GM18499 (cell line): ENCODE data around the gene UQCRH.
"Not testable (repeated sequence)": the region's sequence is repeated elsewhere in the genome, so short reads cannot be mapped to it uniquely, and the experiment has no call there.

Experiments used
- ATAC-seq: cut with Tn5 transposase; IDR thresholded peaks from one replicate; pipeline ENCODE4 v1.9.1; 2021; ENCODE audit warnings: moderate number of reproducible peaks; ENCODE audit not compliant: insufficient read depth, unreplicated experiment

UQCRH gene

DNA sequence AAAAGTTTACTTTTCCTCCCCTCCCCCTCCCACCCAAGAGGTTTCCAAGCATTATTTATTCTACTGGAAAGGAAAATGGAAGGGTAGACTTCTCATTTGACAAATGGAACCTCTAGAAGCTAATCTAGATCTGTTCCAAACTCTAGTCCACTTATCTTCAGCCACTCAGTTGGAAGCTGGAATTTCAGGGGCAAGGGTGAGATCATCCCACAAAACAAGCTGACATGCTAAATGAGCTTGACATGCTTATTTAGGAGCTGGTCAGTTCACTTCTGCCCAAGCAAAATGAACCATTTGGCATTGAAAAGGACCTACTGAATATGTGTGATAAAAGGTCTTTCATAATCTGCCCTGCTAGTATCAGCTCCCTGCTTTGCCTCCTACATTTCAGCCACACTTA is 5.1 kb upstream of the UQCRH start:
- ATAC-seq: no peak

DNA sequence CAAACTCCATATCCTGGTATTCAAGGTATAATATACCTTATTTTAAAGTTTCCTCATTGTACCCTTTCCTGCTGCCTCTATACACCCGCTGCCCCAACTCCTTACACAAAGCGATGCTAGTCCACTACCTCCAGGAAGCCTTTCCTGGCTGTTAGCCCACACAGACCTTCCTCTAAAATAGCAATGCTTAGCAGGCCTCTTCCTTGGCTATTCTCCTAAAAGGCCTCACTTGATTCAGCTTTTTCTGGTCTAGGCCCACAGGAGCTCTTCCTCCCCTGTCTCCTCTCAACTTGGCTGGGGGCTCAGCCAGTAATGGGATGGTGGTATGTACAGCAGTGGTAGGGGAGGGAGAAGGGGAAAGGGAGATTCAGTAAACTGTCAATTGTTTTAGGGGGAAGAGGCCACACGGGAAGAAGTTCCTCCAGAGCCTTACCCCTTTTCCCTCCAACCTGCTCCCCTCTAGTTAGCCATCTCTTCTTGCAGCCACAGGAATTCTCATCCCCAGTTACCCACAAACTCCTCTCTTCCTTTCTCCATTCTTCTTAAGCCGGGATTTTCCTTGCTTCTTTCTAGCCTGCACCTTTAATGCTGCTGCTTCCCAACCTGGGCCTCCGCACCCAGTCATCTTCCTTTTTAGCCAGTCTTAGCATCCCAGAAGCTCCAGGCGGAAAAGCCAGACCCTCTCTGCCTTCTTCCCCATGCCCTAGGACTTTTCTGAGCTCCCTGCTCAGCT is 2.7 kb upstream of the UQCRH start:
- no peak for ATAC-seq

DNA sequence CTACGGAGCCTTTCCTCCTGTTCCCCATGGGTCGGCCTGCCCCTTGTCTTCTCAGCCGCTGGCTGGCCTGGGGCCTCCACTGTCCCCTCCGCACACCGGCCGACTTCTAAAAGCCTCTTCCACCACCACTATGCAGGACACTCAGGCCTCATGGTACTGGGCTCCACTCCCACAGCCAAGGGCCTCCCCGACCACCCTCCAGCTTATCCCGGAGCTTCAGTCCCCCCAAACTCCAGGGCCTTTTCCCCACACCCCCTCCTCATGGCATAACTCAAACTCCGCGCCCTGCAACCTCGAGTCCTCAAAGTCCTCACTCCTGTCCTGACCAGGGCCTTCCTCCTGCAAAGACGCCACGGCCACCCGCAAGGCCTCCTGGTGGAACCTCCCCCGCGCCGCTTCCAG is 2.1 kb upstream of the UQCRH start:
- ATAC-seq: no peak

DNA sequence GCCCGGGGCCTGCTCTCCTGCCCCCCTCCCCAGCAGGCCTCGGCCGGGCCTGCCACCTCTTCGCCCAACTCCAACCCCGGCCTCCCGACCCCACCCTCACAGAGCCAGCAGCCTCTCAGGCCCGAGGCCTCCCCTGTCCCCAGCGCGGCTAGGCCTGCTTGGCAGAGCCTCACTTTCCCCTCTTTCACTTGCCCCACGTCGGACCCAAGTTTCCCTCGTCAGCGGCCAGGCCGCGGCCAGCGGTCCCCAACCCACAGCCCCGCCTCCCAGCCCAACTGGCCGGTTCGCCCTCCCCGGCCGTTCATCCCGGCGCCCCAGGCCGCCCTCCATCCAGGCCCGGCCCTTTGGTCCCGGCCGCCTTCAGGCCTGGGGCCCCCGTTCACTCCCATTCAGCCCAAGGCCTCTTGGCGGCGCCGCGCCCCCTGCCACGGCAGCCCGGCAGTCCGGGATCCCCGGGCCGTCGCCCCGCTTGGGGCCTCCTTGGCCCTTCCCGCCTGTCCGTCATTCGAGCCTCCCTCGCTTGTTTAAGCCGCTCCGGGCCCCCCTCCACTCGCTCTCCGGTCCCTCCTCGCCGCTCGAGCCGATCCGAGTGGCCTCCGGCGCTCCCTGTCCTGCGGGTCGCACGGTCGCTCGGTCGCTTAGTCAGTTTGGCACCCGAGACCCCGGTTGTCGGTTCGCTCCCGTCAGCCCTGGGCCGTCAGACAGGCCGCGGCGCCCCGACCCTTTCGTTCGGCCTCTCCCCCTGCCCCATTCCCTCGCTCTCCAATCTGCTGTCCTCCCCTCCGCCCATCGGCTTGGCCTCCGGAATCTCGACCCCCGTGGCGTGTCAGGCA is 1.5 kb upstream of the UQCRH start:
- ATAC-seq: no peak

DNA sequence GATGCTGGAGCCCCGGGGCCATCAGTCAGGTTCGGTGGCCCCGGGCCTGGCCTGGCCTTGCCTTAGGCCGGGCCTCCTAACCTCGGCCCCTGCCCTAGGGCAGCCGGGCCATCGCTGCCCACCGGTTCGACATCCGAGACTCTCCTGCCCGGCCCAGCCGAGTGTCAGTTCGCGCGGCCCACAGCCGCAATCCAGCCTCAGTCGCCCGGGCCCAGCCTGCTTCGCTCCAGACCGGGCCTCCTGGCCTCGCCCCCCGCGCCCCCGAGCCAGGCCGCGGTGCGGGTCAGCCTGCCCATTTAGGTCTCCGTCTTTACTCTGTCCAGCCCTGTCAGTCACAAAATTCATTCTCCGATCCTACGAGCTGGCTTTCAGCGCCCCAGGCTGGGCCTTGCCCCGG is 859 bp upstream of the UQCRH start:
- ATAC-seq: no peak

DNA sequence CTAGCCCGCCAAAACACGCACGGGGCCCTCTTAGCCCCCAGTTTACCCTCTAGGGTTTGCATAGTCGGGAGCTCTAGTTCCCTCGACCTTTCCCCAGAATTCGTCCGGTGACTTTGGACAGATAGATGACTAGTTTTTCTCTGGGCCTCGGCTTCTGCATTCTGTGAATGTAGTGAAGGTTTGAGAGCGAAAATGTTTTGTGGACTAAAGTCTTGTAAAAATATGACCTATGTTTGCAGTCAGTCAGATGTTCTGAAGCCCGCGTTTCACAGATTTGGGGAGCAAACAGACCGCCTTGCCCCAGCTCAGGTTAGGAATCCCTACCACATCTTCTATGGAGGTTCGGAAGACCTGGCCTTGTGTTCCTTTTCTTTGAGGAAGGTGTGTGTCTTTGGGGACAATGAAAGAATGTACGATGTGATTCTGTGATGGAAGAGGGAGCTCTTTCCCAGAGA is 401 bp downstream of the UQCRH start:
- ATAC-seq: no peak

DNA sequence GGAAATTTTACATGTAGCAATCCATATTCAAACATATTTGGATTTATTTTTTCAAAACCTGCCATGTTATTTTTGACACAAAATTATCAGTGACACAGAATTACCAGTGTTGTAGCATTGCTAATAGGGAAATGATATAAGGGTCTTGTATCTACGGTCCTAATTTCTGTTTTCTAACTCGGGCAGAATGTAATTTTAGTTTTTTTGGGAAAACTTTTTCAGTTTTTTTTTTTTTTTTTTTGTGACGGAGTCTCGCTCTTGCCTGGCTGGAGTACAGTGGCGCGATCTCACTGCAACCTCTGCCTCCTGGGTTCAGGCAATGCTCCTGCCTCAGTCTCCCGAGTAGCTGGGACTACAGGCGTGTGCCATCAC is 2.6 kb downstream of the UQCRH start:
- no peak for ATAC-seq

DNA sequence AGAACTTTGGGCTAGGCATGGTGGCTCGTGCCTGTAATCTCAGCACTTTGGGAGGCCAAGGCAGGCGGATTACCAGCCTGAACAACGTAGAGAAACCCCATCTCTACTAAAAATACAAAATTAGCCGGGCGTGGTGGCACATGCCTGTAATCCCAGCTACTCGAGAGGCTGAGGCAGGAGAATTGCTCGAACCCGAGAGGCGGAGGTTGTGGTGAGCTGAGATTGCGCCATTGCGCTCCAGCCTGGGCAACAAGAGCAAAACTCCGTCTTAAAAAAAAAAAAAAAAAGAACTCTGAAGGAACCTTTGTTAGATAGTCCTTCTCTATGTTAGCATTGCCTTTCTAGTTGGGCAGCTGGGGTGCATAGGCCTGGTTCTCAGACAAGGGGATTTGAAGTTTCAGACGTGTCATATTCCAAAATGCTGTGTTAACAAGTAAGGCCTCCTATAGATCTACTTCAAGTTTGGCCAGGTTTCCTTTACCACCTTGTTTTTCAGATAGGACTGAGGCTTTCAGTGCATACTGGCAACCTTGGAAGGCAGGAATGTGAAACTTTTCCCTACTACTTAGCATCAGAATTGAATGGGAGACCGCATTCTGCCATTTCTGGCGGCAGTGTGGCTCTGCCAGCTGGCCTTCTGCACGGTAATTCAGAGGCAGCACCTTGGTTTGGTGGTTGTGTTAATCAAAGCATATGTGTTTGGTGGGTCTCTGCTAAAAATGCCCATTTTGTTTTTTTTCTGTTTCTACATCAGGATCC is 6.1 kb downstream of the UQCRH start:
- ATAC-seq: no peak

DNA sequence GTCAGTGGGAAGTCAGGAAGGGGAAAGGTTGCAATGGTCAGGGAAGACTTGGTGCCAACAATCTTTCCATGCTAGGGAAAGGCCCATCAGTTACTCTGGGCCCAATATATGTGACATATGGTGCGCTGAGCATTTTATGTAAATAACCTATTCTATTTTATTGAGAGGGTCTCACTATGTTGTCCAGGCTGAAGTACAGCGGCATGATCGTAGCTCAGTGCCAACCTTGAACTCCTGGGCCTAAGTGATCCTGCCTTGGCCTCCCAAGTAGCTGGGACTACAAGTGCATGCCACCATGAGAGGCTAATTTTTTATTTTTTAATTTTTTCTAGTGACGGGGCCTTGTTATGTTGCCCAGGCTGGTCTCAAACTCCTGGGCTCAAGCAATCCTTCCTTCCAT is 6.8 kb downstream of the UQCRH start:
- no peak for ATAC-seq

DNA sequence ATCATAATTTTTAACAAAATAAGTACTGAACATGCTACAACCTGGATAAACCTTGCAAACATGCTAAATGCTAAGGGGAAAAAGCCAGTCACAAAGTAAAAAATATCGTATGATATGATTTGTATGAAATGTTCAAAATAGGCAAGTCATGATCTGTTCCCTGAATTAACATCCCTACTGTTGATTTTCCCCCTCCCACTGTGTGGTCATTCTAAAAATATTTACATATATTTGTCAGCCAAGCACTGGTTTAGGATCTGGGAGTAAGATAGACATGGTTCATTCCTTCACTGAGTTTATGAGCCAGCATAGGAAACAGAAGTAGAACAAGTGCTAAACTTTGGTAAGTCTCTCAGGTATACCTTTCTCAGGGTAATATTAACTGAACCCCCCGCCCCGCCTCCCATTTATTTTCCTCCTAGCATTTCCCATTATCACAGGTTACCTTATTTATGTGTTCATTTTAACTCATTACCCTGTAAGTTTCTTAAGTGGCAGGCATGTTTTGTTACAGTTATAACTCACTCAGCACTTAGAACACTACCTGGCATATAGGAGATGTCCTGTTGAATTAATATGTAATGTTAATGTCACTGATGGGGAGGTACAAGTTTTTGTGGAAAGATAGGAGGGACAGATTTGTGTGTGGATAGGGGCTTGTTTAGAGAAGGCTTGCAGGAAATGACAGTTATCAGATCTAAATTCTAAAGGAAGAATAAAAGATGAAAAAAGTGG is 12.3 kb downstream of the UQCRH start:
- no peak for ATAC-seq

DNA sequence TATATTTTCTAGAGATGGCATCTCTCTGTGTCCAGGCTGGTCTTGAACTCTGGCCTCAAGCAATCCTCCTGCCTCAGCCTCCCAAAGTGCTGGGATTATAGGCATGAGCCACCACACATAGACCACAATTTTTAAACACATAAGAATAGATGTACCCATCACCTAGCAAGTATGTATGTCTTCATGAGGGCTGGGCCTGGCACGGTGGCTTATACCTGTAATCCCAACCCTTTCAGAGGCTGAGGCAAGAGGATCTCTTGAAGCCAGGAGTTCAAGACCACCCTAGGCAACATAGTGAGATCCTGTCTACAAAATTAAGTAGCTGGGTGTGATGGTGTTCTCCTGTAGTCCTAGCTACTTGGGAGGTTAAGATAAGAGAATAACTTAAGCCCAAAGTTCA is 13.8 kb downstream of the UQCRH start:
- no peak for ATAC-seq

DNA sequence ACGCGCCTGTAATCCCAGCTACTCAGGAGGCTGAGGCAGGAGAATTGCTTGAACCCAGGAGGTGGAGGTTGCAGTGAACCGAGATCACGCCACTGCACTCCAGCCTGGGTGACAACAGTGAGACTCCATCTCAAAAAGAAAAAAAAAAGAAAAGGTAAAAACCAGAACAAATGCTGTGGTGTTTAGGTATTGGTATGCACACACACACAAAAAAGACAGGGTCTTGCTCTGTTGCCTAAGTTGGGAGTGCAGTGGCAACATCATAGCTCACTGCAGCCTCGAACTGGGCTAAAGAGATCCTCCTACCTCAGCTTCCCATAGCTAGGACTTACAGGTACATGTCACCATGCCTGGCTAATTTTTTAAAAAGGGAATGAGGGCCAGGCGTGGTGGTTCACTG is 15.8 kb downstream of the UQCRH start:
- not testable (repeated sequence) for ATAC-seq

DNA sequence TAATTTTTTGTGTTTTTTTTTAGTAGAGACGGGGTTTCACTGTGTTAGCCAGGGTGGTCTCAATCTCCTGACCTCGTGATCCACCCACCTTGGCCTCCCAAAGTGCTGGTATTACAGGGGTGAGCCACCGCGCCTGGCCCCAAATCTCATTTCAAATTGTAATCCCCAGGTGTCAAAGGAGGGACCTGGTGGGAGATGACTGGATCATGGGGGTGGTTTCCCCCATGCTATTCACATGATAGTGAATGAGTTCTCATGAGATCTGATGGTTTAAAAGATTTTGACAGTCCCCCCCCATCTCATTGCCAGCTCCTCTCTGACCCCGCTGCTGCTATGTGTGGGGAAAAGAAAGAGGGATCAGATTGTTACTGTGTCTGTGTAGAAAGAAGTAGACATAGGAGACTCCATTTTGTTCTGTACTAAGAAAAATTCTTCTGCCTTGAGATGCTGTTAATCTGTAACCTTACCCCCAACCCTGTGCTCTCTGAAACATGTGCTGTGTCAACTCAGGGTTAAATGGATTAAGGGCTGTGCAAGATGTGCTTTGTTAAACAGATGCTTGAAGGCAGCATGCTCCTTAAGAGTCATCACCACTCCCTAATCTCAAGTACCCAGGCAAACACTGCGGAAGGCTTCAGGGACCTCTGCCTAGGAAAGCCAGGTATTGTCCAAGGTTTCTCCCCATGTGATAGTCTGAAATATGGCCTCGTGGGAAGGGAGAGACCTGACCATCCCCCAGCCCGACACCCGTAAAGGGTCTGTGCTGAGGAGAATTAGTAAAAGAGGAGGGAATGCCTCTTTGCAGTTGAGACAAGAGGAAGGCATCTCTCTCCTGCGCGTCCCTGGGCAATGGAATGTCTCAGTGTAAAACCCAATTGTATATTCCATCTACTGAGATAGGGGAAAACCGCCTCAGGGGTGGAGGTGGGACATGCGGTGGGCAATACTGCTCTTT is 16.7 kb downstream of the UQCRH start:
- ATAC-seq: not testable (repeated sequence)

DNA sequence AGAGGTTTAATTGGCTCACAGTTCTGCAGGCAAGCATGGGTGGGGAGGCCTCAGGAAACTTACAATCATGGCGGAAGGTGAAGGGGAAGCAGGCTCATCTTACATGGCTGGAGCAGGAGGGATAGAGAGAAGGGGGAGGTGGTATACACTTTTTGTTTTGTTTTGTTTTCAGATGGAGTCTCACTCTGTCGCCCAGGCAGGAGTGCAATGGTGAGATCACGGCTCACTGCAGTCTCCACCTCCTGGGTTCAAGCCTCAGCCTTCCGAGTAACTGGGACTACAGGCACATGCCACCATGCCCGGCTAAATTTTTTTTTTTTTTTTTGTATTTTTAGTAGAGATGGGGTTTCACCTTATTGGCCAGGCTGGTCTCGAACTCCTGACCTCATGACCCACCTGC is 18.7 kb downstream of the UQCRH start:
- ATAC-seq: not testable (repeated sequence)

DNA sequence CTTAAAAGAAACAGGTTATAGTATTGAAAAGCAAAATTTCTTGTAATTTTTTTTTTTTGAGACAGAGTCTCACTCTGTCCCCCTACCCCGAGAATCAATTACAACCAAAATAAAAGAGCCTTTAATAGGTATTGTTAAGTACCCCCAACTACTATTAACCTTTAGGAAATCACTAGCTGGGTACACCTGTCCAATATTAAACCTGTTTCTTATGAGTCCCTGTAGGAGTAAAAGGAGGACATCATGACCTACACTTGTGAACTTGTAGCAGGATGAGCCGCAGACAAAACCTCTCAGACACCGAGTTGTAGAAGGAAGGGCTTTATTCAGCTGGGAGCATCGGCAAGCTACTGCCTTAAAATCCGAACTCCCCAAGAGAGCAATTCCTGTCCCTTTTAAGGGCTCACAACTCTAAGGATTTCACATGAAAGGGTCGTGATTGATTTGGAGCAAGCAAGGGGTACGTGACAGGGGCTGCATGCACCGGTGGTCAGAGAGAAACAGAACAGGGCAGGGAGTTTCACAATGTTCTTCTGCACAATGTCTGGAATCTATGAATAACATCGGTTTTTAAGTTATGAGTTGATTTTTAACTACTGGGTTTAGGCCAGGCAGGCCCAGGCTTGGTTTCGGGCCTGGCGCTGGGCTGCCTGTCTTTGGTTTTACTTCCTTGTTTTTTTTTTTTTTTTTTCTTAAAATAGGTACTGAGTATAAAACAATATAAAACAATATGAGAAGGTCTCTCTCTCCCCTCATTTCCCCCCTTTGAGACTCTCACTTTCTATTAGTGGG is 22.0 kb downstream of the UQCRH start:
- ATAC-seq: not testable (repeated sequence)

DNA sequence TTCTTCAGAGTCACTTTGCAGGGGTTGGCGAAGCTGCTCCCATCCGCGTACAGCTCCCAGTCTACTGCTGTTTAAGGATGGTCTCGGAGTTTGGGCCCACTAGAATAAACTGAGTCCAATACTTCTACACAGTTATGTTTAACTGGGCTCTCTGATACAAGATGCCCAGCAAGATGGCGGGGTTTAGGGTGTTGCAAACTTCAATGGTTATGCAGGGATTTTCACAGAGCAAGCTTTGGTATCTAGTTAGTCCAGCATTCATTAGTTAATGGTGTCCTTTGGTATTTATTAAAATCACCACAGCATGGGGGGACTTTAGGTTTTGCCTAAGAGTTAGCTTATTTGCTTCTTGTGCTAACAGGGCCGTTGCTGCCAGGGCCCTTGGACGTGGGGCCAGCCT is 24.7 kb downstream of the UQCRH start:
- not testable (repeated sequence) for ATAC-seq

DNA sequence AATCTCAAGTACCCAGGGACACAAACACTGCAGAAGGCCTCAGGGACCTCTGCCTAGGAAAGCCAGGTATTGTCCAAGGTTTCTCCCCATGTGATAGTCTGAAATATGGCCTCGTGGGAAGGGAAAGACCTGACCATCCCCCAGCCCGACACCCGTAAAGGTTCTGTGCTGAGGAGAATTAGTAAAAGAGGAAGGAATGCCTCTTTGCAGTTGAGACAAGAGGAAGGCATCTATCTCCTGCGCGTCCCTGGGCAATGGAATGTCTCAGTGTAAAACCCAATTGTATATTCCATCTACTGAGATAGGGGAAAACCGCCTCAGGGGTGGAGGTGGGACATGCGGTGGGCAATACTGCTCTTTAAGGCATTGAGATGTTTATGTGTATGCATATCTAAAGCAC is 26.3 kb downstream of the UQCRH start:
- not testable (repeated sequence) for ATAC-seq

DNA sequence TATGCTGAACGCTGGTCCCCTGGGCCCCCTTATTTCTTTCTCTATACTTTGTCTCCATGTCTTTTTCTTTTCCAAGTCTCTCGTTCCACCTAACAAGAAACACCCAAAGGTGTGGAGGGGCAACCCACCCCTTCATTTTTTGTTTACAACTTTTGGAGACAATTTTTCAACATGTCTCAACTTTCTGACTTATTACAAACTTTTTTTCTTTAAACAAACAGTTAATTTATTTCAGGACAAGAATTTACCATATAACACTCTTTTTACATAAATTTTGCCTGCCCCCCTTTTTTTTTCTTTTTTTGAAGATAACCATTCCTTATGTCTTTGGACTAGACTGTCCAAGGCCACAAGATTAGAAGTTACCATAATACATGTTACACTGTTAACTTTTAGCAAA is 26.9 kb downstream of the UQCRH start:
- not testable (repeated sequence) for ATAC-seq
